Tibial artery (tissue), 4 donors: ENCODE data around the gene NEB.

ENCODE experiments used
- DNase-seq, 2 donors: peaks; one replicate each; pipeline ENCODE4 v3.0.0-alpha.2; 2019
- H3K27ac ChIP-seq, 2 donors: fragments of 200-600 bp; sonication (generic) in 1 of 2; 1 replicate in 1 of 2; 2 replicates in 1 of 2; pipeline ENCODE4 v1.5.1; 2018 to 2019; ENCODE audit warnings: mild to moderate bottlenecking in 1 of 2
- H3K27me3 ChIP-seq, 2 donors: fragments of 200-600 bp; sonication (generic) in 1 of 2; one replicate each; pipeline versions ENCODE4 v1.5.1 to v1.6.0; 2016 to 2019
- H3K36me3 ChIP-seq, 3 donors: fragments of 200-600 bp; sonication (generic) in 2 of 3; one replicate each; pipeline ENCODE4 v1.5.1; 2016 to 2019; ENCODE audit warnings: mild to moderate bottlenecking in 2 of 3
- H3K4me1 ChIP-seq, 4 donors: fragments of 200-600 bp; sonication (generic) in 2 of 4; 1 replicate in 3 of 4; 2 replicates in 1 of 4; pipeline ENCODE4 v1.5.1; 2016 to 2019
- H3K4me3 ChIP-seq, 2 donors: fragments of 200-600 bp; sonication (generic) in 1 of 2; 1 replicate in 1 of 2; 2 replicates in 1 of 2; pipeline ENCODE4 v1.5.1; 2018 to 2019; ENCODE audit warnings: mild to moderate bottlenecking in 2 of 2
- H3K9me3 ChIP-seq, 3 donors: fragments of 200-600 bp; sonication (generic) in 1 of 3; one replicate each; pipeline ENCODE4 v1.5.1; 2016 to 2019
- intact Hi-C: fragments of 100-400 bp; cut with DNase I; formaldehyde crosslinking; loops from one replicate; pipeline ENCODE4 v1.15.0; 2023; ENCODE audit warnings: low total_unique reads
- TF ChIP-seq, protein P1 (sequence below), 2 experiments: fragments of 200-600 bp in 1 of 2; fragments of 450-650 bp in 1 of 2; IDR thresholded peaks; one replicate each; pipeline ENCODE4 v1.5.1; 2017 to 2019; ENCODE audit warnings: antibody characterized with exemption in 2 of 2, mild to moderate bottlenecking in 1 of 2, moderate library complexity in 1 of 2

The NEB gene

DNA sequence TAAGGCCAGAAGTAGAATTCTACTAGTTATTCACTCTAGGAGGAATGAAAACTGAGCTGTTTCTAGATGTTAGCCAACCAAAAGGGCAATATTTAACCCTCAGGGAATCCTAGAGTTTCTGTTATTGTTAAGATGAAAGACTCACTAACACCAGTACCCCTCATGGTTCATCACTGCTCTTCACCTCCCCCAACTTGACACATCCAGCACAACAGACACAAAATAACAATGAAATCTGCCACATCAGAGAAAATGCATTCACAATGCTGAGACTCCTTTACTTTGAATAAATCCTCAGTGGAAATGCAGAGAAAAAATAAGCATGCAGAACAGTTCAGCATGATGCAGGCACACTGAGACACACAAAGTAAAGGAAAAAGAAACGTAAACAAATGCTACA is 213.3 kb downstream of the NEB start:
- DNase-seq: no peak
- no peaks in the 10 kb centered on the region for H3K36me3 ChIP-seq
- TF ChIP-seq, protein P1, sequence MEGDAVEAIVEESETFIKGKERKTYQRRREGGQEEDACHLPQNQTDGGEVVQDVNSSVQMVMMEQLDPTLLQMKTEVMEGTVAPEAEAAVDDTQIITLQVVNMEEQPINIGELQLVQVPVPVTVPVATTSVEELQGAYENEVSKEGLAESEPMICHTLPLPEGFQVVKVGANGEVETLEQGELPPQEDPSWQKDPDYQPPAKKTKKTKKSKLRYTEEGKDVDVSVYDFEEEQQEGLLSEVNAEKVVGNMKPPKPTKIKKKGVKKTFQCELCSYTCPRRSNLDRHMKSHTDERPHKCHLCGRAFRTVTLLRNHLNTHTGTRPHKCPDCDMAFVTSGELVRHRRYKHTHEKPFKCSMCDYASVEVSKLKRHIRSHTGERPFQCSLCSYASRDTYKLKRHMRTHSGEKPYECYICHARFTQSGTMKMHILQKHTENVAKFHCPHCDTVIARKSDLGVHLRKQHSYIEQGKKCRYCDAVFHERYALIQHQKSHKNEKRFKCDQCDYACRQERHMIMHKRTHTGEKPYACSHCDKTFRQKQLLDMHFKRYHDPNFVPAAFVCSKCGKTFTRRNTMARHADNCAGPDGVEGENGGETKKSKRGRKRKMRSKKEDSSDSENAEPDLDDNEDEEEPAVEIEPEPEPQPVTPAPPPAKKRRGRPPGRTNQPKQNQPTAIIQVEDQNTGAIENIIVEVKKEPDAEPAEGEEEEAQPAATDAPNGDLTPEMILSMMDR (IDR thresholded peaks at IDR 0.05): no peak
- intact Hi-C loops: no loop called here
- no peaks in the 10 kb centered on the region for H3K9me3 ChIP-seq
- H3K27me3 ChIP-seq: no peaks in the 10 kb centered on the region
- H3K4me1 ChIP-seq: no peaks in the 10 kb centered on the region
- H3K27ac ChIP-seq: no peak overlapping the region
- H3K4me3 ChIP-seq: no peak overlapping the region

DNA sequence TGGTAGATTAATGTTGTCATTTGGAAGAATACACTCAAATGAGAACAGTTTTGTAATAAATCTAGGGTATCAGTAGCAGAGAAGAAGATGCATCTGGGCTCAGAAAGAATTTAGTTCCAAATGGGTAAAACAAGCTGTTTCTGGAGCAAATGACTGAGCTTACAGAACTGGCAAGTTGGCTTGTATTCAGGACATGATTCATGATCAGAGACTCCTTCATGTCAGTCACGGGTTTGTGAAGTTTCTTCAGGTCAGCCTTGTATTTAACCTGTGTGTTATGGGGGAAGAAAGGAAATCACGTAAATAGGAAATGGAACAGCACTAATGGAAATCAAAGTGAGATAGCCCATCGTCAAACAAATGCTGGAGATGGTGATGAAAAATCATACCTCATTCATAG is 215.5 kb downstream of the NEB start:
- DNase-seq: no peak
- Histone ChIP-seq H3K36me3 (no peaks in the 10 kb centered on the region), H3K27me3 (no peaks in the 10 kb centered on the region), H3K27ac (no peak overlapping the region), H3K4me1 (no peaks in the 10 kb centered on the region), H3K9me3 (no peaks in the 10 kb centered on the region), H3K4me3 (no peak overlapping the region)
- TF ChIP-seq, protein P1 (IDR thresholded peaks at IDR 0.05): no peak
- intact Hi-C loops: no loop called here

DNA sequence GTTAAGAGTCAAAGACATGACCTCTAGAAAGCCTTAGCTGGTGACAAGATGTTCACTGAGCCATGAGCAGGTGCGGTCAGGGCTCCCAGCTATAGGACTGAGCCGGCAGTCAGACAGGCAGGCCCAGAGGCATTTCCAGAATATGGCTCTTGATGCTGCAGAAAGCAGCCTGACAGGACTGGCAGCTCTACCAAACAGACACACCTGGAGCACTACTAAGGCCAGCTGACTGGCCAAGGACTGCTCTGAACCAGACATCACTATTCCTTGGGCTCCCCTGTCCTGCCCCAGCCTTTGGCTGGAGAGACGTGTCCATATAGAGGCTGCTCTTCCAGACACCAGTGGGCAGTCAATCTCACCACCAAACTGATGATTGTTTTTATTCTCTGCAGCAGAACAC is 225.8 kb downstream of the NEB start:
- Histone ChIP-seq H3K4me1 (no peaks in the 10 kb centered on the region), H3K9me3 (no peaks in the 10 kb centered on the region), H3K36me3 (peaks cover 0 to 4% (median 0%) of the 10 kb centered on the region in 3 donors), H3K27me3 (no peaks in the 10 kb centered on the region), H3K4me3 (no peak overlapping the region), H3K27ac (no peak overlapping the region)
- DNase-seq: no peak
- intact Hi-C loops: no loop called here
- TF ChIP-seq, protein P1 (IDR thresholded peaks at IDR 0.05): no peak

DNA sequence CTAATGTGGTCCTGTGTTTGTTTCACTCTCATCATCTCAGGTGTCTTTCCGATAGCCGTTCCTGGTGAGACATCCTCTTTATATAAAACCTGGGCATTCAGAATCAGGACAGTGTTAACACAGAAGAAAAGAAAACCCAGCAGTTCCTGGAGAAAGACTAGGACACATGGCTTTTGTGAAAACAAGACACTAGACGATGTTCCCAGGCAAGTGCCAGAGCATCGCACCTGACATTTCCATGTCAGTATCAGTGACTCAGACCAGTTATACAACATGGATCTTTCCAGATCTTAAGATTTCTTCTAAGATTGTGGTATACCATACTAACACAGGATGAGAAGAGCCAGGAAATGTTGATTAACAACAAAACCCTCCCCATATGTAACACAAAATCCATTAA is 228.1 kb downstream of the NEB start:
- no peaks in the 10 kb centered on the region for H3K9me3 ChIP-seq
- intact Hi-C loops: no loop called here
- H3K4me3 ChIP-seq: no peak overlapping the region
- TF ChIP-seq, protein P1 (IDR thresholded peaks at IDR 0.05): no peak
- DNase-seq: no peak
- H3K4me1 ChIP-seq: no peaks in the 10 kb centered on the region
- H3K27me3 ChIP-seq: no peaks in the 10 kb centered on the region
- no peak overlapping the region for H3K27ac ChIP-seq
- peaks cover 0 to 4% (median 0%) of the 10 kb centered on the region in 3 donors for H3K36me3 ChIP-seq

DNA sequence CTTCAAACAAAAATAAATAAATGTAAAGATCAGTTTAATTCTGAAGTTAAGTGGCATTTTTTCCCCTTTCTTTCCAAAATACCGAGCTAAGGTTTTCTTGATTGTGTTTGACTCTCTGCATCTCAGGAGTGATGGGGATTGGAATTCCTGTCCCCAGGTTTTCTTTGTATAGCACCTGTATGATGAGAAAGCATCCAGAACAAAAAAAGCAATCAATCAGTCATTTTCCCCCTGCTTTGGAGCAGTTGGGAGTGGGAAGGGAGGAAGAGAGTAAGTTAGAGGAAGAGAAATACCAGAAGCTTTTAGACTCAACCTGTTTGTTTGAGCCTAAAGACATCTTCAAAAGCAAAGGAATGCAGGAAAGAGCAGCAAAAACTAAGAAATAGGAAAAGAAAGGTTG is 236.1 kb downstream of the NEB start:
- TF ChIP-seq, protein P1 (IDR thresholded peaks at IDR 0.05): no peak

DNA sequence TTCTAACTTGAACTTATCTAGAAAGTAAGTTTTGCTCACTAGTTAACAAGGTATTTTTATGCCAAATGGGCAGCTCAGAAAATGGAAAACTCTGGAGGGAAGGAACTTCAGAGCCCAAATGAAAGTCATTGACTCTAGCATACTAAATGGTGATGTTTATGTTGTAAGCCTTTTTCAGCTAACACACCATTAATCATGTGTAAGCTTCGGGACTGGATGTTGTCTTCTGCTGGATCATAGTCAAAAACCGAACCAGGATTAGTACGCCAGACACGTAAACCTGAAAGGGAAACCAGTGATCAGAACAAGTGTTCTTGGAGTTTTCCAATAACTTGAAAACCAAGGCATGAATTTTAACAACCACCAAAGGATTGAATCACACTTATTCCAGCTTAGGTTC is 242.8 kb downstream of the NEB start:
- no peak overlapping the region for H3K27ac ChIP-seq

More for the DNA sequence above, 236.1 kb downstream of the NEB start:
- H3K27ac ChIP-seq: no peak overlapping the region
- no peak overlapping the region for H3K4me3 ChIP-seq
- H3K36me3 ChIP-seq: no peaks in the 10 kb centered on the region
- H3K4me1 ChIP-seq: no peaks in the 10 kb centered on the region
- no peak for DNase-seq
- no peaks in the 10 kb centered on the region for H3K9me3 ChIP-seq
- intact Hi-C loops: no loop called here
- no peaks in the 10 kb centered on the region for H3K27me3 ChIP-seq

More for the DNA sequence above, 242.8 kb downstream of the NEB start:
- TF ChIP-seq, protein P1 (IDR thresholded peaks at IDR 0.05): no peak
- H3K36me3 ChIP-seq: no peaks in the 10 kb centered on the region
- no peak for DNase-seq
- H3K27me3 ChIP-seq: no peaks in the 10 kb centered on the region
- H3K9me3 ChIP-seq: no peaks in the 10 kb centered on the region
- intact Hi-C loops: no loop called here
- H3K4me3 ChIP-seq: no peak overlapping the region
- H3K4me1 ChIP-seq: no peaks in the 10 kb centered on the region
